GM12874 (cell line): ENCODE data around the gene SORCS2.

Experiments
- TF ChIP-seq, protein P1 (sequence below): IDR thresholded peaks from 2 replicates; pipeline ENCODE4 v1.5.1; 2011; ENCODE audit warnings: low read depth, mild to moderate bottlenecking, control low read depth, low read length, moderate library complexity; ENCODE audit not compliant: insufficient read depth

SORCS2 gene

GRCh38 chr4:7739077-7739917, 547.0 kb downstream of the SORCS2 start:
- TF ChIP-seq, protein P1, sequence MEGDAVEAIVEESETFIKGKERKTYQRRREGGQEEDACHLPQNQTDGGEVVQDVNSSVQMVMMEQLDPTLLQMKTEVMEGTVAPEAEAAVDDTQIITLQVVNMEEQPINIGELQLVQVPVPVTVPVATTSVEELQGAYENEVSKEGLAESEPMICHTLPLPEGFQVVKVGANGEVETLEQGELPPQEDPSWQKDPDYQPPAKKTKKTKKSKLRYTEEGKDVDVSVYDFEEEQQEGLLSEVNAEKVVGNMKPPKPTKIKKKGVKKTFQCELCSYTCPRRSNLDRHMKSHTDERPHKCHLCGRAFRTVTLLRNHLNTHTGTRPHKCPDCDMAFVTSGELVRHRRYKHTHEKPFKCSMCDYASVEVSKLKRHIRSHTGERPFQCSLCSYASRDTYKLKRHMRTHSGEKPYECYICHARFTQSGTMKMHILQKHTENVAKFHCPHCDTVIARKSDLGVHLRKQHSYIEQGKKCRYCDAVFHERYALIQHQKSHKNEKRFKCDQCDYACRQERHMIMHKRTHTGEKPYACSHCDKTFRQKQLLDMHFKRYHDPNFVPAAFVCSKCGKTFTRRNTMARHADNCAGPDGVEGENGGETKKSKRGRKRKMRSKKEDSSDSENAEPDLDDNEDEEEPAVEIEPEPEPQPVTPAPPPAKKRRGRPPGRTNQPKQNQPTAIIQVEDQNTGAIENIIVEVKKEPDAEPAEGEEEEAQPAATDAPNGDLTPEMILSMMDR: no peak

DNA sequence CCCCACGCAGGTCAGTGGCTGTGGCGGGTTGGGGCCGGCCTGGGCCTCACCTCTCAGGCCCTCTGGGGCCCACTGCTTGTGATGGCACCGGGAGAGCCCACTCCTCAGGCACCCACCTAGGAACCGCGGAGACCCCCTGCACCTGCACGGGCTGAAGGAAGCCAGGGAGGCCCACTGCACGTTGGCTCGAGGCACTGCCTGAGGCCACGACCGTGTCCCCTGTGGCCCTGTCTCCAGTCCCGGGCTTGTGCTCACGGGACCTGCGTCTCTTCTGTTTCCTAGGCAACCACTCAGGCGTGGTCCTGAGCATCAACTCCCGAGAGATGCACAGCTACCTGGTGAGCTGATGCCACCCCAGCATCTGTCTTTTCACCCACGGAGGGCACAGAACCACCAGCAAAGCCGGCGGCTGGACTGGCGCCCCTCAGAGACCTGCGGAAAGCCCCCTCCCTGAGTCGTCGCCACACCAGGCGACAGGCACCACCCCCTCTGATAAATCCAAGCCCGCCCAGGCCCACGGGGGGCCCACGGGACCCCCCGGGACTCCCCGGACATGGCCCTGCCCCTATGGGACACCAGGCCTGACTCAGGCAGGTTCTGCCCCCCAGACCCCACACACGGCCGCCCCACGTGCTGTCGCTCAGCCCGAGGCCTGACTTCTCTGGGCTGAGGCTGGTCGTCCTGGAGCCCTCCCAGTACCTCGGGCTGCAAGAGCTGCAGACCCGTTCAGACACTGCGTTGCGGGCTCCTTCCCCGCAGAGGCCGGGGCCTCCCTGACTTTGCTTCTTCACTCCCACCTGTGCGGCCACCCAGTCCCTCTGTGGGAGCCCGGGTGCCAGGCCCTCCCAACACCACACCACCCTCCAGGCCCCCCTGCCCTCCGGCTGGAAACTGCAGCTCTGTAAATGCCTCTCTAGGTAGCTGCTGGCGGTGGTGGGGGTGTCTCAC, 547.9 kb downstream of the SORCS2 start:
- TF ChIP-seq, protein P1: no peak

- TF ChIP-seq, protein P1: no peak
These were observed 548.7 kb downstream of the SORCS2 start for GRCh38 chr4:7740866-7741525.

GRCh38 chr4:7741946-7742806, 549.8 kb downstream of the SORCS2 start:
- TF ChIP-seq, protein P1: no peak

- TF ChIP-seq, protein P1: no peak
These were observed 550.5 kb downstream of the SORCS2 start for GRCh38 chr4:7742807-7743280.

DNA sequence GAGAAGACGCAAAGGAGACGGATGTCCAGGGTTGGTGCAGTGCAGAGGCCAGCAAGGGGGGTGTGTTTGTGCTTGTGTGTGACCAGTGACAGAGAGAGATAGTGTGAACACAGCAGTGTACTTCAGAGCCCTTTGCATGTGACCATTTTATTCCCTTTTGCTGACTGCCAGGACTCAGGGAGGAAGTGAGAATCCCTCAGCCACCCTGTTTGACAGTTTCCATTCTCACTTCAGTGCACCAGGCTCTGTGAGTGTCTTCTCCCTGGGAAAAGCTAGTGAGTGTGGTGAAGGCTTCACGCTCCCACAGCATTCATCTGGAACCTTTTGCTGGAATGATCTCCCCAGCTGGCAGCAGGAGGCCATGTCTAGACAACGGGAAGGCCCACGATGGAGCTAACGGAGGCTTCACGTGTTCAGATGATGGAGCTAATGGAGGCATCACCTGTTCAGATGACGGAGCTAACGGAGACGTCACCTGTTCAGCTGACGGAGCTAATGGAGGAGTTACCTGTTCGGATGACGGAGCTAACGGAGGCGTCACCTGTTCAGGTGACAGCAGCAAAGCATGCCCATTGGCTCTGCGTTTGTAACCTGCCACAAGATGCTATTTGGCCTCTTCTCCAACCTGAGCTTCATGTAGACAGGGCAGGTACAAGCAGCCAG, 551.9 kb downstream of the SORCS2 start:
- TF ChIP-seq, protein P1: no peak
